ENCODE data around the gene SLC31A1.

- TF ChIP-seq POLR2A (IDR thresholded peaks at IDR 0.05; ENCODE audit: low read depth) (no peak), CTCF (IDR thresholded peaks at IDR 0.05) (no peak)
Observed at GRCh38 chr9:113244556-113244955, 23.2 kb downstream of the SLC31A1 start.

Data from esophagus muscularis mucosa (tissue), 3 donors.